HG03457 (cell line): Measurements from ENCODE around the gene MAP3K6.

Experiments
- ATAC-seq: cut with Tn5 transposase; IDR thresholded peaks from one replicate; pipeline ENCODE4 v1.9.1; 2021; ENCODE audit warnings: moderate number of reproducible peaks; ENCODE audit not compliant: unreplicated experiment

MAP3K6 gene

GRCh38 chr1:27379564-27380122, 12.9 kb upstream of the MAP3K6 start:
- no peak for ATAC-seq

- no peak for ATAC-seq
Measured at GRCh38 chr1:27377760-27378495, 11.2 kb upstream of the MAP3K6 start.

- no peak for ATAC-seq
Measured at GRCh38 chr1:27374362-27375086, 7.8 kb upstream of the MAP3K6 start, which contains the start of gene FCN3. Gene FCN3, minus strand, starts transcription at chr1:27374824. Its CDS starts 6 bp downstream, at chr1:27374818.

GRCh38 chr1:27372808-27373690, 6.3 kb upstream of the MAP3K6 start:
- ATAC-seq = no peak

DNA sequence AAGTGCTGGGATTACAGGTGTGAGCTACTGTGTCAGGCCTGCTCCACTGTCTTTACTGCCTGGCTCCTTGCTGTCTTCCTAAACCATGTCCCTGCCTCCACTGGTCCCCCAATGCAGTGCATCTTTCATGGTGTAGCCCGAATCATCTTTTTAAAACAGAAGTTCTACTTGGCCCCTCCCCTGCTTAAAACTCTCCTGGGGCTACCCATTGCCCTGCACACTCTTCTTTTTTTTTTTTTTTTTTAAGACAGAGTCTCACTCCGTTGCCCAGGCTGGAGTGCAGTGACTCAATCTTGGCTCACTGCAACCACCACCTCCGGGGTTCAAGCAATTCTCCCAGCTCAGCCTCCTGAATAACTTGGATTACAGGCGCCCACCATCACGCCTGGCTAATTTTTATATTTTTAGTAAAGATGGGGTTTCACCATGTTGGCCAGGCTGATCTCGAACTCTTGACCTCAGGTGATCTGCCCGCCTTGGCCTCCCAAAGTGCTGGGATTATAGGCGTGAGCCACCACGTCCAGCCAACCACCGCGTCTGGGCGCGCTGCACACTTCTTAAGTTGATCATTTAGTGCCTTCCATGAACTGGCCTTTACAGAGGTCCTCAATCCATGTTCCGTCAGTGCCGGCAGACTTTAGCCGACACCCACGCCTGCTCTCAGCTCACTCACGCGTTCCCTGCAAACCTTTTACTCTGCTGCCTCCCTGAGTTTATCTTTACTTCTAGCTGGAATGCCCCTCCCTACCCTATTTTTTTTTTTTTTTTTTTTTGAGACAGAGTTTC, 5.5 kb upstream of the MAP3K6 start:
- no peak for ATAC-seq

DNA sequence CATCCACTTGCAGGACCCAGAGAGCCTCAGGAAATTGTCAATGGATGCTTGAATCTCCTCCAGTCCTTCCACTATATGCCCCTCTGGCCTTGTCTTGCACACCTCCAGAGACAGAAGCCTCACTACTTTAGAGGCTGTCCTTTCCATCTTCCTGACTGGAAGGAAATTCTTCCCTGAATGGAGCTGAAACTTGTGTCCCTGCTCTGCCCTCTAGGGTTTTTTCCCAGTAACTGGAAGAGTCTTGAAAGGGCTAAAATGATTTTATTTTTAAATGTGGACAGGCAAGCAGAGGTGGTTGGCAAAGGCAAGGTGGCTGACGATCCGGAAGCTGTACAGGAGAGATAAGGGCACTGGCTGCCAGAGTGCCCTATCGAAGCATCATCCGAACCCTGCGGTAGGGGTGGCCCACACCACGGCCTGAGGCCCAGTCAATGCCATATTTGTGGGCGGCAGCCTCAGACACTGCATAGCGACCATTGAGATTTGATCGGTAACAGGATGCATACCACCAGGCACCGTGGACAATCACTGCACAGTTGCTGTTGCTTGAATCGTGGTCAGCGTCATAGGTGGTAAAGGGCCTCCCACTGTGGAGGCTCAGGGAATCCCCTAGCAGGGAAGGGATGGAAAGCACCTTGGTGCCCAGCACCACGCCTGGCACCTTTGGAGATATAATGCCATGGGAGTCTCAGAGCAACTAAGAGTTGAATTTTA, 2.3 kb upstream of the MAP3K6 start:
- no peak for ATAC-seq

DNA sequence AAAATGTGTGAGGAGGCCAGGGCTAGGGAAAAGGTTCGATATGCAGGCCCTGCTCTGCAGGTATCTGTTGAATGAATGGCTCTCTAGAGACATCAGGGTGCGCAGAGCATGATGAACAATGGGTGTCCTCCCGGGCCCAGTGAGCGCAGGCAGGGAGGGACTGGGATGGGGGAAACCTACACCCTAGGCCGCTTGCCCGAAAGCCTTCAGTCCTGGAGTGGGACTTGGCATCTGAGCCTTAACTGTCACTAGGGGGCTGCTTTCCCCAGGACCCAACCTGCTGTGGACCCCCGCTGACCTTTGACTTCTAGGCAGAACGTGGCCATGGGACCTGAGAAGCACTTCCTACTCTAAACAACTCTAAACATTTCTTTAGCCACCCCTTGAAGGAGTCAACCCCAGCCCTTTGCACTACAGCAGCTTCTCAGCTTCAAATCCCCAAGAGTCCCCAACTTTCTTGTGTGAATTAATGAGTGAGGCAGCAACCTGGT, 444 bp upstream of the MAP3K6 start:
- ATAC-seq = no peak

DNA sequence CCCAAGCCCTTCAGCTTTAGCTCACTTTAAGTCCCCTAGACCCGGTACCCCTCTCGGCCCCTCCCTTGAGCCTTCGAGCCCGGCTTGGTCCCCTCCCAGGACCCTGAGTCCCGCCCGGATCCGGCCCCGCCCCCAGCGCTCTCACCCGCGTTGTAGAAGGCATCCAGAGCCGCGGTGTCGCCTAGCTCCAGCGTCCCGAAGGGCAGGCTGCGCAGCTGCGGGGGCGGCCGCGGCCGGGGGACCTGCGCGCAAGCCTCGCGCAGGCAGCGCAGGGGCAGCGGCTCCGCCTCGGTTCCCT, 699 bp downstream of the MAP3K6 start:
- no peak for ATAC-seq

DNA sequence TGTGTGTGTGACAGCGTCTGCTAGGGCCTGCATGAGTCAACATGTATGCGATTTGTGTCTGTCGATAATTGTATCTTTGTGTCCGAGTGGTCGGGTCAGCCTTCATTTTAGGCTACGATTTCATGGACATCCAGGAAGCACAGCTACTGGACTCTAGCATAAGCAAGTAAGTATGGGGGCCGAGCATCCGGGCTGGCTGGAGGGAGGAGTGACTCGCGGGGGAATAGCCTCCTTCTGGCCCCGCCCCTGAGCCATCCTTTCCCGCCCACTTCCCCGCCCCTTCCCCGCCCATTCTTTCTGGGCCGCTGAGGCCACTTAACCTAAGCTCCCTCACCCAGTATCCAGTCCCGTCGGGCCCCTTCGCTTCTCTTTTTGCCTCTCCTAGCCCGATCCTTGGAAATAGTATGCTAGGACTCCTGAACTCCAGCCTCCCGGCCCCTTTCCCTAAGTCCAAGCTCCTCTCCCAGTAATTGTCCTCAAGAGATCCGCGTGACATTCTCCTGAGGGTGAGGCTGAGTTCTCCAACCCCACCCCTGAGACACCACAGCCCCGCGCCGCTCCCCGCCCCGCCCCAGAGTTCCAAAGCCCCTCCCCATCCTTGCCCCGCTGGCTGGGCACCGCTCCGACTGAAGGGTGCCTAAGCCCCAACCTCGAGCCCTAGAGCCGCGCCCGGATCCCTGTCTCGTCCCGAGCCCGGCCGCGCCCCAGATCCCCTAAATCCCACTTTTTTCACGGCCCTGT, 1.2 kb downstream of the MAP3K6 start:
- no peak for ATAC-seq

DNA sequence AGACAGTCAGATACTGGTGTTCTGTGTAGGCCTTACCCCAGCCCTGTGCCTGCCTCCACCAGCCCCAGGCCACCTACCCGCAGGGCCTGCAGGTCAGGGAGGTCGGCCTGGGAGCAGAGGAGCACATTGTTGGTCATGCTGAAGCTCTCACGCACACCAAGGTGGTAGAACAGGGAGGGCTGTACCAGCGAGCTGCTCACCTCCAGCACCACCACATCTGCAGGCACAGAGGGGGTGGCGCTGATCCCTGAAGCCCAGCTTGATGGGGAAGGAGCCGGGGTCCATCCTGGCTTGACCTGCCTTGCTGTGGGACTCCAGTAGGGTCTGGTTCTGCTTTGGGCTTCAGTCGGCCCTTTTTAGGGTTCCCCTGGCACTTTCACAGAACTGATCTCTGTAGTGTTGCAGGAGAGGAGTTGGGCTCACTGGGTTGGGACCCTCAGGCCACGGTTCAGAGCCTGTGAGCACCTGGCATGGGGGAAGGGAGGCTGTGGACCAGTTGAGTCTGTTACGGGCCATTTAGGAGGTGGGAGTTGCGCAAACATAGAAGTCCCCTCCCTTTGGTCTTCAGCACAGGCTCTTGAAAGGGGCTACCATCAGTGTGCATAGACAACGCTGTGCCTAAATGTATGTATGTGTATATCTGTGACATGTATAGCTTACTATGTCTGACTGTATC, 1.9 kb downstream of the MAP3K6 start:
- ATAC-seq = no peak

DNA sequence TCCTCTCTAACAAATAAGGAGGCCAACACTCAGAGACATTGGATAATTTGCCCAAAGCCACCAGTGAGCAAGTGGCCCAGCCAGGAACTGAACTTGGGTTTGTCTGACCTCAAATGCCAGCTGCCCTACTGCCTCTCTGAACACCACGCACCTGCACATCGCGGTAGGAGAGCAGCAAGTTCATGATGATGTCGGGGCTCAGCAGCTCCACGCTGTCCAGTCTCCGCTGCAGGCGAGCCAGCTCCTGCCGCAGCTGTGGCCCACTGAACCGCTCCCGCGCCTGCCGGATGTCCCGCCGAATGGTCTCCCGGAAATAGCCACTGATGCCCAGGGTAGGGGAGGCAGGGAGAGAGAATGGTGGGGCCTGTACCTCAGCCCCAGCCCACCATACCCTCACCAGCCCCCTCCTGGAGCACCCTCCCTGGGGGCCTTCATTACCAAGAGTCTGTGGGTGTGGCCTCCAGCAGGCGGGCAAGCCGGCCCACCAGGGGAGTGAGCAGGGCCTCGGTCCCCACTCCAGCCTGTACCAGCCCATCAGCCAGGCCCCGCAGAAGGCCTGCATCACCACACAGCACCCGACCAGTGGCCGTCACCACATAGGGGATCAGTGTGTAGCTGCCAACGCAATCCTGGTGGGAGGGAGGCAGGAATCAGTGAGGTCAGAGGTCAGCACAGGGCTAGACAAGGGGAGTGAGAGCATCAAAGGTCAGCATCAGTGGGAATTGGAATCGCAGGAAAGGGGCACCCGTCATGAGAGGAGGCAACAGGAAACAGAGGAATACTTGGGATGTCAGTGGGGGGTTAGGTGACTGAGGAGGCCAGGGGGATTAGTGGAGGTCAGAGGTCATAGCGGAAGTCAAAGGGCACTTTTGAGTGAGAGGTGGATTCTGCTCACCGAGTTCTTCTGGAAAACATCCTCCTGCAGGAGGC, 2.7 kb downstream of the MAP3K6 start:
- ATAC-seq = no peak

DNA sequence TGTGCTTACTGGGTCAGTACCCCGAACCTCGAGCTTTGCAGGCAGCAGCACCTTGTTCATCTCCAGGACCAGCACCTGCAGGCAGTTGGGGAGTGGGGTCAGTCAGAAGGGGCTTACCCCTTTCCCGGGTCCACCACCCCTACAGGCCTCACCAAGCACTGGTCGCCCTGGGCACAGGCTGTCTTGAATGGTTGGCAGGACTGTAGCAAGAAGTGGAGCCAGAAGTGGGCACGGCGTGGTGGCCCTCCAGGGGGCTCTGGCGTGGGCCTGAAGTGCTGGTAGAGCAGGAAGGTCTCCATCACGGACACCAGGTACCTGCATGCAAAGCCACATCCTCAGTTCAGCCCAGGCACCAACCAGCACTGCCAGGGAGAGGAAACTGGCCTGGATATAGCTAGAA, 5.2 kb downstream of the MAP3K6 start:
- no peak for ATAC-seq

DNA sequence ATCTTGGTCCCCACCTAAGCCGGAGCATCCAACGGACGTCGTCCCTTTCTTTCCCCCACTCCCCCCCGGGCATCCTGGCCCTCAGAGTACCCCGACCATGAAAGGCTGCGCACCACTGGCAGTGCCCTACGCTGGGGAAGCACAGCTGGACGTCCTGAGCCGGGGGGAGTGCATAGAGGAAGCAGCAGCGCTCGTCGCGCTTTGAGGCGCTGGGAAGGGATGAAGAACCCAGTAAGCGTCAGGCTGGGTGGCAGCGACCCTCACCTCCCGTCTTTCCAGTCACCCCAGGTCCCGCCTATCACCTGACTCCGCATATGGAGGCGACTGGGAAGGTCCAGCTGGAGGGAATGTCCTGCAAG, 5.7 kb downstream of the MAP3K6 start:
- ATAC-seq = no peak

- no peak for ATAC-seq
Measured at GRCh38 chr1:27360159-27361043, 6.4 kb downstream of the MAP3K6 start.

GRCh38 chr1:27359822-27360158, 7.0 kb downstream of the MAP3K6 start:
- ATAC-seq = no peak

DNA sequence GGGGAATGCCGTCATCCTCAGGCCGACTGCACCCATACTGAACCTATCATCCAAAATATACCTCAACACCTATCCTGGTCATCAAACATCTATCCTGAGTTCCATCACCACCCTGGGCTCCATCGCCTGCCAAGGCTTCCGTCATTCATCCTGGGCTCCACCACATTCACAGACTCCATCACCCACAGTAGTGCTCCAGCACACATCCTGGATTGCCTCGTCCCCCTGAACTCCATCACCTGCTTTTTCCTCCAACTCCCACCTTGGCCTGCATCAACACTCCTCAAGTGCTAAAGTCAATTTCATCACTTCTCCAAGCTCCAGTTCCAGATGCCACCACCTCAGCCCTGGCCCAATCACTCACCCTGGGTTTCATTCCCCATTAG, 7.8 kb downstream of the MAP3K6 start:
- no peak for ATAC-seq
